Measurements from ENCODE around the gene PAGR1.

DNA sequence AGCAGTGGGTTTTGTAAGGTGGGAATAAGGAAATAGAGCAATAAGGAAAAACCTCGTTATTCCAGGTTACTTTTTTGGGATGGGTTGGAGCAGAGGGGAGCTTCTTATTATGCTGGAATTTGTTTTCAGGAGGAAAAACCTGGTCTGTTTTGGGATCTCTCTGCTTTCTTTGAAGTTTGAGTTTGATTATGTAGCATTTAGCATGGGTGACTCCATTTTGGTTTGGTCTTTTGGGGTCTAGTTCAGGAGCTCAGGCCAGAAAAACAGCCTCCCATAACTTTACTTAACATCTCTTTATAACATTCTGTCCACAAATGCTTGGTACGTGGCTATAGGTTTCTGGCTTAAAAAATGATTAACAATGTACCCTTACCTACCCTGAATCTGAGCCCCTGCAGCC, 46.4 kb upstream of the PAGR1 start:
- TF ChIP-seq POLR2A (IDR thresholded peaks at IDR 0.05; ENCODE audit: low read depth, low read length), result no peak
- TF ChIP-seq POLR2AphosphoS5 (IDR thresholded peaks at IDR 0.05; ENCODE audit: low read depth, low read length), result no peak

Measured in GM12892 (cell line).